Measurements from ENCODE around the gene FAF1.

Gene FAF1

GRCh38 chr1:50645139-50645538 lies 314.9 kb downstream of the FAF1 start:
- peak overlapping the region; percentile 7 for H3K27ac Mint-ChIP-seq
- TF ChIP-seq CTCF (IDR thresholded peaks at IDR 0.05), result no peak
- no peaks in the 10 kb centered on the region for H3K27me3 Mint-ChIP-seq (ENCODE audit: low read depth, poor library complexity)
- no peak overlapping the region for H3K4me3 Mint-ChIP-seq
- no peaks in the 10 kb centered on the region for H3K9me3 Mint-ChIP-seq
- H3K36me3 Mint-ChIP-seq (ENCODE audit: low read depth), result peaks cover 4% of the 10 kb centered on the region
- no peak for DNase-seq
- H3K4me1 Mint-ChIP-seq, result peaks cover 7% of the 10 kb centered on the region

DNA sequence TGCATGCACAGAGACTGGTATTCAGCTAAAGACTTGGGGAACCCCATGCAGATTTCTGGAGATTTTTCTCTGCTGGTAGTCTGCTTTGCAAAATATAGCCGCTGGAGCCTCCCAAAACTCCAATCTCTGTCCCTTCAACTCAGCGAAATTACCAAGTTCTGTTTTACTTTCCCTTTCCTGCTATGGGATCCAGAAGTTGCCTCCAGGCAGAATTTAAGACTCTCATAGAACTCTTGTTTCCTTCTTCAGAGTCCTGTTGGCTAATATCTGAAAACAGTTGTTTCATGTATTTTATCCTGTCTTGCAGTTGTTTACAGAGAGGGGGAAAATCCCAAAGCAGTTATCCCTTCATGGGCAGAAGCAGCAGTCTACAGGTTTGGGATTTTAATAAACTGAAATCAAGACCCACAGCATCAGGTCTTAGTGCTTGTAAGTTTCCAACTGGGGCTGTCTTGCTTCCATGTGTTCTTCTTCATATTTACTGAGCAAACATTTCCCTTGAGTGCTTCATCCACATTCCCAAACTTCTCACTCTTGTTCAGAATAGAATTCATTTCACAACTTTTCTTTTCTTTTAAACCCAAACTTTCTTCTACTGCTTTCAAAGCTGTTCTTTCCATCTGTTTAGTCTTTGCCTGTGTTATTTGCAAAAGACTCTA lies 315.5 kb downstream of the FAF1 start:
- peaks cover 4% of the 10 kb centered on the region for H3K36me3 Mint-ChIP-seq (ENCODE audit: low read depth)
- no peak overlapping the region for H3K4me3 Mint-ChIP-seq
- H3K27ac Mint-ChIP-seq, result peak overlapping the region; percentile 7

GRCh38 chr1:50637460-50637859 lies 322.6 kb downstream of the FAF1 start:
- Mint-ChIP-seq H3K27ac (no peak overlapping the region), H3K4me1 (no peaks in the 10 kb centered on the region), H3K9me3 (no peaks in the 10 kb centered on the region), H3K4me3 (no peak overlapping the region), H3K36me3 (ENCODE audit: low read depth) (no peaks in the 10 kb centered on the region), H3K27me3 (ENCODE audit: low read depth, poor library complexity) (no peaks in the 10 kb centered on the region)
- DNase-seq, result no peak
- TF ChIP-seq CTCF (IDR thresholded peaks at IDR 0.05), result no peak

More for the DNA sequence above, 315.5 kb downstream of the FAF1 start:
- Mint-ChIP-seq H3K4me1 (peaks cover 7% of the 10 kb centered on the region), H3K27me3 (ENCODE audit: low read depth, poor library complexity) (no peaks in the 10 kb centered on the region), H3K9me3 (no peaks in the 10 kb centered on the region)
- no peak for TF ChIP-seq CTCF (IDR thresholded peaks at IDR 0.05)
- no peak for DNase-seq

GRCh38 chr1:50634251-50634650 lies 325.8 kb downstream of the FAF1 start:
- TF ChIP-seq CTCF (IDR thresholded peaks at IDR 0.05), result no peak
- H3K4me1 Mint-ChIP-seq, result no peaks in the 10 kb centered on the region
- no peak for DNase-seq
- H3K4me3 Mint-ChIP-seq, result no peak overlapping the region
- no peaks in the 10 kb centered on the region for H3K36me3 Mint-ChIP-seq (ENCODE audit: low read depth)
- no peaks in the 10 kb centered on the region for H3K27me3 Mint-ChIP-seq (ENCODE audit: low read depth, poor library complexity)
- H3K27ac Mint-ChIP-seq, result no peak overlapping the region
- H3K9me3 Mint-ChIP-seq, result no peaks in the 10 kb centered on the region

- no peak for DNase-seq
- no peak for TF ChIP-seq CTCF (IDR thresholded peaks at IDR 0.05)
- Mint-ChIP-seq H3K27ac (no peak overlapping the region), H3K9me3 (no peaks in the 10 kb centered on the region), H3K4me1 (no peaks in the 10 kb centered on the region), H3K27me3 (ENCODE audit: low read depth, poor library complexity) (no peaks in the 10 kb centered on the region), H3K4me3 (no peak overlapping the region), H3K36me3 (ENCODE audit: low read depth) (no peaks in the 10 kb centered on the region)
These were observed 326.6 kb downstream of the FAF1 start for GRCh38 chr1:50633465-50633864.

DNA sequence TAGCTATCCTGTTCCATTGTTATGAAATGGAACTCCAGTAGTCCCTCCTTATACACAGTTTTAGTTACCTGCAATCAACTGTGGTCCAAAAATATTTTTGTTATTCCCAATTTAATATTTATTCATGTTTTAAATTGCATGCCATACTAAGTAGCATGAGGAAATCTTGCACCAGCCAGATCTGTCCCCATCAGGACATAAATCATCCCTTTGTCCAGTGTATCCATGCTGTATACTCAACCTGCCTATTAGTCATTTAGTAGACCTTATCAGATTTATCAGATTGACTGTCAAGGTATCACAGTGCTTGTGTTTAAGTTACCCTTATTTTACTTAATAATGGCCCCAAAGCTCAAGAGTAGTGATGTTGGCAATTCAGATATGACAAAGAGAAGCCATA lies 328.9 kb downstream of the FAF1 start:
- no peak overlapping the region for H3K27ac Mint-ChIP-seq
- no peaks in the 10 kb centered on the region for H3K36me3 Mint-ChIP-seq (ENCODE audit: low read depth)
- no peak for DNase-seq
- no peaks in the 10 kb centered on the region for H3K4me1 Mint-ChIP-seq
- TF ChIP-seq CTCF (IDR thresholded peaks at IDR 0.05), result no peak
- H3K4me3 Mint-ChIP-seq, result no peak overlapping the region
- H3K27me3 Mint-ChIP-seq (ENCODE audit: low read depth, poor library complexity), result no peaks in the 10 kb centered on the region
- no peaks in the 10 kb centered on the region for H3K9me3 Mint-ChIP-seq
